ENCODE data around the gene SCN2B.

DNA sequence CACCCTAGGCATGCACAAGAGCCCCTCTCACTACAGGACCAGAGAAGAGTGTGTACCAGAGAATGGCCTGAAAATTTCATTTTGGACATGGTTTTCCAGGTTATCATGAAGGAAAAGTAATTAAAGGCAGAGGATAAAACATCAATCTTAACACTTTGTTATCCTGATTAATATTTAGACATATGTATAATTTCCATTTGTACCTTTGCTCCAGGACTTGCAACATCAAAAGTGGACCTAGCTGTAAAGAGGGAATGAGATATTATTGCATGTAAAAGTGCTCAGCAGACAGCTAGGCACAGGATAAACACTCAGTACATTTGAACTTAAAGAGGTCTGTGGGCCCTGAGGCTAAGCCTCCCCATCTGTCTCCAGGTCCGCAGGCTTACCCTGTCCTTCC is 21.8 kb downstream of the SCN2B start:
- TF ChIP-seq, protein P1, sequence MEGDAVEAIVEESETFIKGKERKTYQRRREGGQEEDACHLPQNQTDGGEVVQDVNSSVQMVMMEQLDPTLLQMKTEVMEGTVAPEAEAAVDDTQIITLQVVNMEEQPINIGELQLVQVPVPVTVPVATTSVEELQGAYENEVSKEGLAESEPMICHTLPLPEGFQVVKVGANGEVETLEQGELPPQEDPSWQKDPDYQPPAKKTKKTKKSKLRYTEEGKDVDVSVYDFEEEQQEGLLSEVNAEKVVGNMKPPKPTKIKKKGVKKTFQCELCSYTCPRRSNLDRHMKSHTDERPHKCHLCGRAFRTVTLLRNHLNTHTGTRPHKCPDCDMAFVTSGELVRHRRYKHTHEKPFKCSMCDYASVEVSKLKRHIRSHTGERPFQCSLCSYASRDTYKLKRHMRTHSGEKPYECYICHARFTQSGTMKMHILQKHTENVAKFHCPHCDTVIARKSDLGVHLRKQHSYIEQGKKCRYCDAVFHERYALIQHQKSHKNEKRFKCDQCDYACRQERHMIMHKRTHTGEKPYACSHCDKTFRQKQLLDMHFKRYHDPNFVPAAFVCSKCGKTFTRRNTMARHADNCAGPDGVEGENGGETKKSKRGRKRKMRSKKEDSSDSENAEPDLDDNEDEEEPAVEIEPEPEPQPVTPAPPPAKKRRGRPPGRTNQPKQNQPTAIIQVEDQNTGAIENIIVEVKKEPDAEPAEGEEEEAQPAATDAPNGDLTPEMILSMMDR (conservative IDR thresholded peaks at IDR 0.05; ENCODE audit: low read length), result no peak
- no peak for TF ChIP-seq EZH2phosphoT487 (IDR thresholded peaks at IDR 0.05; ENCODE audit: borderline replicate concordance)

Measured in Loucy (cell line).